Osteocyte (in vitro differentiated cells): ENCODE results near the gene MRPL12. TPM values are rescaled to one million over a fixed set of nuclear protein-coding genes. Genes with fewer than 3 reads are reported as not detected.
A peak's percentile ranks its signal among the peaks of the same experiment; 100 is the strongest.
"Not testable (repeated sequence)": the region's sequence is repeated elsewhere in the genome, so short reads cannot be mapped to it uniquely, and the experiment has no call there.

ENCODE experiments used
- DNase-seq: peaks from one replicate; pipeline ENCODE4 v3.0.0; 2021; ENCODE audit warnings: mixed read lengths; ENCODE audit not compliant: unreplicated experiment; ENCODE audit errors: extremely low spot score
- H3K27ac Mint-ChIP-seq: one replicate; pipeline ENCODE4 v1.8.0; 2021; ENCODE audit warnings: mild to moderate bottlenecking, mixed read lengths; ENCODE audit not compliant: unreplicated experiment
- H3K27me3 Mint-ChIP-seq: one replicate; pipeline ENCODE4 v1.8.0; 2021; ENCODE audit warnings: mixed read lengths; ENCODE audit not compliant: unreplicated experiment
- H3K36me3 Mint-ChIP-seq: one replicate; pipeline ENCODE4 v1.8.0; 2021; ENCODE audit warnings: mixed read lengths; ENCODE audit not compliant: unreplicated experiment
- H3K4me1 Mint-ChIP-seq: one replicate; pipeline ENCODE4 v1.8.0; 2021; ENCODE audit warnings: mixed read lengths; ENCODE audit not compliant: unreplicated experiment
- H3K4me3 Mint-ChIP-seq: one replicate; pipeline ENCODE4 v1.8.0; 2021; ENCODE audit warnings: mild to moderate bottlenecking, moderate library complexity, mixed read lengths; ENCODE audit not compliant: unreplicated experiment
- H3K9me3 Mint-ChIP-seq: one replicate; pipeline ENCODE4 v1.8.0; 2021; ENCODE audit warnings: mixed read lengths; ENCODE audit not compliant: unreplicated experiment
- total RNA-seq: library from RNA; stranded (reverse); gene quantifications from 2 replicates; pipeline ENCODE4 v1.2.1, GENCODE V29; 2021
- TF ChIP-seq, protein P1 (sequence below): fragments of 200-600 bp; sonication (generic); IDR thresholded peaks from 2 replicates; pipeline ENCODE4 v1.5.0; 2021; ENCODE audit warnings: antibody characterized with exemption, mild to moderate bottlenecking, moderate library complexity

The MRPL12 gene
- total RNA-seq, 1 donor from 2014 or later: 51.1 TPM

DNA sequence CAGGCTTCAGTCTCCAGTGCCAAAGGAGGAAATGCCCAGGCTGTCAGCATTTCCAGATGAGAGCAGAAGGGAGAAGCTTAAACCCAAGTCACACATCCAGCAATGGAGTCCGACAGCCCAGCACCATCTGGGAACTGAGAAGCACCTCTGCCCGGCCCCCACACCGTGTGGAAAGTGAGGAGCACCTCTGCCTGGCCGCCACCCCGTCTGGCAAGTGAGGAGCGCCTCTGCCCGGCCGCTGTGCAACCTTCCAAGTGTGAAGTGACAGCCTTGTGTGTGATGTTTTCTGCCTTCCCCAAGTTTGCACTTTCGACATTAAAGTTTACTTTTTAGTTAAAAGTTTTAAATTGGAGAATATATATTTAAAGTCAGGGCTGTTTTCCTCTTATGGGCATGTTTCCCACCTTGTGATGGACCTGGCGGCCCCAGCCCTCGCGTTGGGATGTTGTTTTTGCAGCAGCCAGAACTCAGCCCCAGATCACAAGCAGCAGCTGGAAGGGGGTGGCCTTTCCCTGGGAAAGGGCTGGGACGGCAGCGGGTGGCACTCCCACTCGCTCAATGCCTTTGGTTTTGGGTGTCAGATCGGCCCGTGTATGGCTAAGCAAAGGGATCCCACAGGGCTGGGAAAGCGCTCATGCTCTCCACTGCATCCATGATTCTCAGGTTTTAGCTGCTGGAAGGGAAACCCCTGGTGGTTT is 29.5 kb upstream of the MRPL12 start:
- H3K4me3 Mint-ChIP-seq: no peak overlapping the region
- H3K27me3 Mint-ChIP-seq: no peaks in the 10 kb centered on the region
- no peak for DNase-seq
- peaks cover 13% of the 10 kb centered on the region for H3K36me3 Mint-ChIP-seq
- H3K4me1 Mint-ChIP-seq: peaks cover 4% of the 10 kb centered on the region
- TF ChIP-seq, protein P1, sequence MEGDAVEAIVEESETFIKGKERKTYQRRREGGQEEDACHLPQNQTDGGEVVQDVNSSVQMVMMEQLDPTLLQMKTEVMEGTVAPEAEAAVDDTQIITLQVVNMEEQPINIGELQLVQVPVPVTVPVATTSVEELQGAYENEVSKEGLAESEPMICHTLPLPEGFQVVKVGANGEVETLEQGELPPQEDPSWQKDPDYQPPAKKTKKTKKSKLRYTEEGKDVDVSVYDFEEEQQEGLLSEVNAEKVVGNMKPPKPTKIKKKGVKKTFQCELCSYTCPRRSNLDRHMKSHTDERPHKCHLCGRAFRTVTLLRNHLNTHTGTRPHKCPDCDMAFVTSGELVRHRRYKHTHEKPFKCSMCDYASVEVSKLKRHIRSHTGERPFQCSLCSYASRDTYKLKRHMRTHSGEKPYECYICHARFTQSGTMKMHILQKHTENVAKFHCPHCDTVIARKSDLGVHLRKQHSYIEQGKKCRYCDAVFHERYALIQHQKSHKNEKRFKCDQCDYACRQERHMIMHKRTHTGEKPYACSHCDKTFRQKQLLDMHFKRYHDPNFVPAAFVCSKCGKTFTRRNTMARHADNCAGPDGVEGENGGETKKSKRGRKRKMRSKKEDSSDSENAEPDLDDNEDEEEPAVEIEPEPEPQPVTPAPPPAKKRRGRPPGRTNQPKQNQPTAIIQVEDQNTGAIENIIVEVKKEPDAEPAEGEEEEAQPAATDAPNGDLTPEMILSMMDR: no peak
- H3K9me3 Mint-ChIP-seq: no peaks in the 10 kb centered on the region
- H3K27ac Mint-ChIP-seq: no peak overlapping the region

DNA sequence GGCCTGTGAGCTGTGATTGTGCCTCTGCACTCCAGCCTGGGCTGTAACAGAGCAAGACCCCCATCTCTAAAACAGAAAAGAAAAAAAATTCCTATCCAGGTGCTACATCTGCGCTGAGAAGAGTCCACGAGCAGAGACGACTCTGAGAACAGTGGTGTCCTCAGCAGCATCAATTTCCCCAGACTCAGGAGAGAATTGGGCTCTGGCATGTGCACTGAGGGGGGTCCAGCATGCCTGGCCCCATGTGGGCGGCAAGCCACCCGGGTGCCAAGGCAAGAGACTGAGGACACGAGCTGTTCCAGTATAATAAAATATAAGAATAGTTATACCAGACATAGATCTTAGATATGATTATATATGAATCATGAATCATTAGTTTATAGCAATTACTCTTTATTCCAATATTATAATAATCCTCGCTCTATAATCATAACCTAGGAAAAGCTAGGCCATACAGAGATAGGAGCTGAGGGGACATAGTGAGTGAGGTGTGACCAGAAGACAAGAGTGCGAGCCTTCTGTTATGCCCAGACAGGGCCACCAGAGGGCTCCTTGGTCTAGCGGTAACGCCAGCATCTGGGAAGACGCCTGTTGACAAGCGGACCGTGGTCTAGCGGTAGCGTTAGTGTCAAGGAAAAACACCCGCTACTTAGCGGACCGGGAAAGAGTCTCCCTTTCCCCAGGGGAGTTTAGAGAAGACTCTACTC is 27.5 kb upstream of the MRPL12 start:
- H3K36me3 Mint-ChIP-seq, H3K4me3 Mint-ChIP-seq, DNase-seq, H3K9me3 Mint-ChIP-seq, H3K27me3 Mint-ChIP-seq, H3K4me1 Mint-ChIP-seq: not testable (repeated sequence)
- H3K27ac Mint-ChIP-seq: peak overlapping the region; percentile 47
- TF ChIP-seq, protein P1: peak; percentile 69

DNA sequence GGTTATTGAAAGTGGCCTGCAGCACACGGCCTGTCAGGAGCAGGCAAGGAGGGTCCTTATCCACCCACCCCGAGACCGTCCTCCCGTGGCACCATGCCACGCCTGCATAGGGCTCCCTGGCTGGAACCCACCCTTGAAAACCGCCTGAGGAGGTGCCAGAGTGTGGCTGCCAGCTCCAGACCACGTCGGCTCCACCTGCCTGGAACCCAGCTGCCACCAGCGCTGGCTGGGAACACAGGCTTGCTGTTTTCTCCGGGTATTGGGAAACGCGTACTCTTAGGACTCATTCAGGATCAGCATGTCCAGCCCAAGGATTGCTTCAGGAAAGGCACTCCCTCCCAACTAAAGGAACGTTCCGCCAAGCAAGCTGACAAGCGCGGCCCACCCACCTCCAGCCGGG is 26.3 kb upstream of the MRPL12 start:
- TF ChIP-seq, protein P1: no peak
- Mint-ChIP-seq H3K4me1 (peaks cover 9% of the 10 kb centered on the region), H3K27ac (no peak overlapping the region), H3K27me3 (no peaks in the 10 kb centered on the region), H3K4me3 (no peak overlapping the region), H3K36me3 (peaks cover 4% of the 10 kb centered on the region), H3K9me3 (no peaks in the 10 kb centered on the region)
- no peak for DNase-seq

DNA sequence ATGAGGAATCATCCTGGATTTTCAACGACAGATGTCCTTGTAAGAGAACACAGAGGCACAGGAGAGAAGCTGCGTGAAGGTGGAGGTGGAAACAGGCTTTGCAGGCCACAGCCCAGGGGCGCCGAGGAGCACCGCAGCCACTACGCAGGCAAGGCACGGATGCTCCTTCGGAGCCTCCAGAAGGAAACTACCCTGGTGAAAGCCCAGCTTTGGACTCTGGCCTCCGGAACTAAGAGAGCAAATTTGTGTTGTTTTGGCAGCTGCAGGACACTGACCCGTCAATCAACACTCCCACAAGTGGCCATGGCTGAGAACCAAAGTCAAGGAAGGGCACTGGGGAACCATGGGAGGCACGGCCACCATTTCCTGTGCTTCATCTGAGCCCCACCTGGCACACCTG is 23.0 kb upstream of the MRPL12 start:
- Mint-ChIP-seq H3K27me3 (no peaks in the 10 kb centered on the region), H3K36me3 (no peaks in the 10 kb centered on the region), H3K9me3 (no peaks in the 10 kb centered on the region), H3K4me3 (no peak overlapping the region), H3K27ac (peak overlapping the region; percentile 23), H3K4me1 (peaks cover 27% of the 10 kb centered on the region)
- no peak for DNase-seq
- TF ChIP-seq, protein P1: no peak

DNA sequence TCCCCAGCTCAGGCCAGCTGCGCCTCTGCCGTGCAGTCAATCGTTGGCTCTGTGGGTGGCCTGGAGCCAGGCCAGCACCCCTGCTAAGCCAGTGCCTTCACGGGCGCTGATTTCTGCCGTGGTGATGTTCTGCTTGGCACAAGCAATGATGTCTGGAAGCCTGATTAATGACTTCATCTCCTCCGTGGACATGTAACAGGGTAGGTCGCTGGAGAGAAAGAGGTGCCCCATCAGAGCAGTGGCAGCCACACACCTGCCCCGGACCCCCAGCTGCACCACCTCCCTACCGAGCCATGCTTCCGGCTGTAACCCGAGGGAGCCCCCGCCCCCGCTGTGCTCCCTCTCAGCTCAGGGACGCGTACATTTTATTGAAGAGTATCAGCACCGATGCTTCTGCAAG is 21.5 kb upstream of the MRPL12 start:
- H3K9me3 Mint-ChIP-seq: no peaks in the 10 kb centered on the region
- no peak for DNase-seq
- H3K4me3 Mint-ChIP-seq: peak overlapping the region; percentile 32
- H3K36me3 Mint-ChIP-seq: peaks cover 8% of the 10 kb centered on the region
- H3K27ac Mint-ChIP-seq: peak overlapping the region; percentile 52
- peaks cover 33% of the 10 kb centered on the region for H3K4me1 Mint-ChIP-seq
- no peaks in the 10 kb centered on the region for H3K27me3 Mint-ChIP-seq
- TF ChIP-seq, protein P1: no peak
